A673 (cell line): Measurements from ENCODE around the gene KIF11. TPM values are rescaled to one million over a fixed set of nuclear protein-coding genes. Genes with fewer than 3 reads are reported as not detected.

Source experiments
- BruUV-seq: library from RNA; stranded (reverse); fragments of 400-500 nt; replicated peaks from 2 replicates; lab custom pipeline; 2021; lab: Mats Ljungman, UMichigan
- CTCF ChIA-PET: fragments of 300-600 bp; sonication (Branson Sonifier 250); formaldehyde crosslinking; loops from one replicate; lab custom pipeline; 2022; ENCODE audit warnings: antibody characterized with exemption; lab: Charles Lee
- POLR2A ChIA-PET: fragments of 300-600 bp; sonication (Branson Sonifier 250); formaldehyde crosslinking; loops from one replicate; lab custom pipeline; 2022; ENCODE audit warnings: antibody characterized with exemption; ENCODE audit not compliant: low non-redundant PET; lab: Charles Lee
- DNase-seq: peaks from one replicate; pipeline ENCODE4 v3.0.0-alpha.2; 2015; ENCODE audit warnings: low spot score
- H3K27ac ChIP-seq: fragments of 200-600 bp; sonication (generic); 2 replicates; pipeline ENCODE4 v1.5.1; 2016; ENCODE audit warnings: mixed run types, low read depth, mild to moderate bottlenecking, mixed read lengths, antibody characterized with exemption, low read length; ENCODE audit not compliant: poor library complexity, severe bottlenecking
- H3K27me3 ChIP-seq: fragments of 200-600 bp; sonication (generic); replicated peaks from 2 replicates; pipeline ENCODE4 v1.6.1; 2017; ENCODE audit warnings: mixed run types, low read depth, mild to moderate bottlenecking, mixed read lengths, antibody characterized with exemption, low read length; ENCODE audit not compliant: insufficient read depth, poor library complexity
- H3K36me3 ChIP-seq: fragments of 200-600 bp; sonication (generic); 2 replicates; pipeline ENCODE4 v1.6.1; 2016; ENCODE audit warnings: mixed run types, mild to moderate bottlenecking, mixed read lengths, antibody characterized with exemption, low read length; ENCODE audit not compliant: insufficient read depth, poor library complexity, severe bottlenecking
- H3K4me1 ChIP-seq: fragments of 200-600 bp; sonication (generic); 2 replicates; pipeline ENCODE4 v1.6.1; 2017; ENCODE audit warnings: mixed run types, mild to moderate bottlenecking, mixed read lengths, antibody characterized with exemption, low read length; ENCODE audit not compliant: insufficient read depth, poor library complexity, severe bottlenecking
- H3K4me3 ChIP-seq: fragments of 200-600 bp; sonication (generic); 2 replicates; pipeline ENCODE4 v1.5.1; 2016; ENCODE audit warnings: low read depth, mixed run types, mild to moderate bottlenecking, mixed read lengths, low read length; ENCODE audit not compliant: poor library complexity, severe bottlenecking
- H3K9me3 ChIP-seq: fragments of 200-600 bp; sonication (generic); 2 replicates; pipeline ENCODE4 v1.6.1; 2016; ENCODE audit warnings: mixed run types, low read depth, mild to moderate bottlenecking, mixed read lengths, antibody characterized with exemption, low read length; ENCODE audit not compliant: poor library complexity, severe bottlenecking
- EZH2 ChIP-seq: fragments of 200-600 bp; sonication (generic); IDR thresholded peaks from 2 replicates; pipeline ENCODE4 v1.6.1; 2017; ENCODE audit warnings: borderline replicate concordance, low read depth, mild to moderate bottlenecking, mixed read lengths, antibody characterized with exemption, low read length; ENCODE audit not compliant: poor library complexity, severe bottlenecking
- intact Hi-C: fragments of 100-400 bp; cut with micrococcal nuclease; formaldehyde crosslinking; loops from one replicate; pipeline ENCODE4 v1.10.0; 2022; ENCODE audit not compliant: unreplicated experiment
- total RNA-seq: library from RNA; stranded (reverse); gene quantifications from 2 replicates; pipeline ENCODE4 v1.2.3, GENCODE V29; 2021

The KIF11 gene
- total RNA-seq, 1 experiment from 2014 or later: 92.0 TPM

GRCh38 chr10:92702301-92702916, 109.5 kb downstream of the KIF11 start:
- Histone ChIP-seq H3K4me3 (no peak overlapping the region), H3K4me1 (peaks cover 6% of the 10 kb centered on the region), H3K27me3 (no peaks in the 10 kb centered on the region), H3K36me3 (no peaks in the 10 kb centered on the region), H3K27ac (no peak overlapping the region), H3K9me3 (no peaks in the 10 kb centered on the region)
- DNase-seq: no peak
- ChIA-PET CTCF (no interaction called here), POLR2A (no interaction called here)
- no peak for TF ChIP-seq EZH2
- BruUV-seq: no TSS peak
- intact Hi-C loops: no loop called here

Other genes with a start within 250 kb of the KIF11 start
- gene IDE, start 19.0 kb upstream of the KIF11 start, total RNA-seq: 87.8 and 92.1 TPM in 2 replicates
- 8.4 and 12.1 TPM in 2 replicates for gene HHEX, start 96.8 kb downstream of the KIF11 start, total RNA-seq